Measurements from ENCODE around the gene CENPN. TPM values are rescaled to one million over a fixed set of nuclear protein-coding genes. Genes with fewer than 3 reads are reported as not detected.
A peak's percentile ranks its signal among the peaks of the same experiment; 100 is the strongest.

The CENPN gene
- total RNA-seq, 1 experiment from 2014 or later, result 78.6 TPM

DNA sequence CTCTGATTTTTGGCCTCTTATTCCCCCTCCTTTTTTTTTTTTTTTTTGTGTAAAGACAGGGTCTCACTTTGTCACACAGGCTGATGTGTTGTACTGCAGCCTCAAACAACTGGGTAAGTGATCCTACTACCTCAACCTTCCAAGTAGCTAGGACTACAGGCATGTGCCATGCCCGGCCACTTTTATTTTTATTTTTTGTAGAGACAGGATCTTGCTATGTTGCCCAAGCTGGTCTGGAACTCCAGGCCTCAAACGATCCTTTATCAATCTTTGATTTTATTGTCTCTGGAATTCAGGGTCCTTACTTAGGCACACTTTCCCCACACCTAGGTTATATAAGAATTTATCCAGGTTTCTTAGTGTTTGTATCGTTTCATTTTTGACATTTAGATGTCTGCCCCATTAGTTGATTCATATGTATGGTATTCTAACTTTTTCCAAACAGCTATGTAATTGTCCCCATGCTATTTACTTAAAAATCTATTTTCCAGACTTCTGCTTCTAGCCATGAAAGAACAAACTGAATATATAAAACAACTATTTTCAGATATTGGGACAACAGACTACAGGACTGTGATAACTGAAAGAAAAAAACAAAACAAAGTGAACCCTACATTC is 14.2 kb upstream of the CENPN start:
- H3K27me3 Mint-ChIP-seq (ENCODE audit: low read depth), result no peaks in the 10 kb centered on the region; the same call in 1 of the 2 replicates
- H2BK20ac ChIP-seq (ENCODE audit: low read depth, low read length, poor library complexity, severe bottlenecking), result no peak overlapping the region
- no peak overlapping the region for H2AFZ ChIP-seq (ENCODE audit: low read length)
- H2BK12ac ChIP-seq (ENCODE audit: insufficient read length, low read depth, low read length), result no peak overlapping the region
- H3K79me1 ChIP-seq (ENCODE audit: insufficient read depth, low read depth, low read length, poor library complexity, severe bottlenecking), result no peaks in the 10 kb centered on the region
- no peaks in the 10 kb centered on the region for H3K79me2 ChIP-seq (ENCODE audit: insufficient read depth, low read length)
- no peak overlapping the region for H2AK5ac ChIP-seq (ENCODE audit: insufficient read length, low read length)
- H3K27ac Mint-ChIP-seq, result peak overlapping the region in 1 of 3 experiments; percentile 13; a peak in 1 of 7 replicates
- H2BK120ac ChIP-seq (ENCODE audit: low read depth, low read length, poor library complexity, severe bottlenecking), result no peak overlapping the region
- H3K9me3 Mint-ChIP-seq, result no peaks in the 10 kb centered on the region
- no peaks in the 10 kb centered on the region for H4K20me1 ChIP-seq (ENCODE audit: control insufficient read depth, insufficient read depth, insufficient read length)
- peaks cover 3% of the 10 kb centered on the region; the same call in 1 of the 2 replicates for H3K4me1 ChIP-seq (ENCODE audit: insufficient read depth, low read length)
- no peak overlapping the region for H3K4ac ChIP-seq (ENCODE audit: low read depth, low read length)
- no peak overlapping the region for H3K27ac ChIP-seq (ENCODE audit: insufficient read length, low read depth, low read length)
- H2BK5ac ChIP-seq (ENCODE audit: insufficient read length, low read length), result no peak overlapping the region
- H3K23me2 ChIP-seq (ENCODE audit: insufficient read length, low read depth, low read length, poor library complexity, severe bottlenecking), result no peaks in the 10 kb centered on the region
- H3K4me2 ChIP-seq (ENCODE audit: insufficient read depth, insufficient read length, low read length), result no peak overlapping the region
- H3T11ph ChIP-seq (ENCODE audit: low read length), result no peak overlapping the region
- H3K4me3 Mint-ChIP-seq, result no peak overlapping the region
- H2BK15ac ChIP-seq (ENCODE audit: low read depth, low read length), result no peak overlapping the region
- H3K18ac ChIP-seq (ENCODE audit: insufficient read length, low read depth, low read length), result no peak overlapping the region
- H3K14ac ChIP-seq (ENCODE audit: insufficient read depth, low read length), result no peak overlapping the region
- H4K91ac ChIP-seq (ENCODE audit: insufficient read length, low read depth, low read length), result no peak overlapping the region
- H4K5ac ChIP-seq (ENCODE audit: insufficient read length, low read depth, low read length), result no peak overlapping the region
- WGBS (ENCODE audit: extremely low coverage, insufficient read length, low lambda C conversion rate), result no CpG with 5 or more reads among the region's 3 CpGs
- no peak overlapping the region for H3K9ac ChIP-seq (ENCODE audit: extremely low read depth, insufficient read length, low read length)
- H4K8ac ChIP-seq (replicated peaks; ENCODE audit: insufficient read length, low read depth, low read length), result no peak overlapping the region
- H3K9me3 ChIP-seq (ENCODE audit: control insufficient read depth, low read depth, low read length), result no peaks in the 10 kb centered on the region
- H3K4me1 Mint-ChIP-seq, result peaks cover 9 to 15% of the 10 kb centered on the region in 2 experiments
- no peak for DNase-seq
- peaks cover 3 to 14% (median 4%) of the 10 kb centered on the region in 3 experiments; a peak in 5 of 7 replicates for H3K36me3 Mint-ChIP-seq (ENCODE audit: insufficient read depth in 1 of 3, low read depth in 3 of 3)
- H3K23ac ChIP-seq (ENCODE audit: insufficient read length, low read depth, low read length), result no peak overlapping the region
- no peaks in the 10 kb centered on the region for H3K27me3 ChIP-seq (ENCODE audit: insufficient read depth, low read length)
- TF ChIP-seq, protein P1, sequence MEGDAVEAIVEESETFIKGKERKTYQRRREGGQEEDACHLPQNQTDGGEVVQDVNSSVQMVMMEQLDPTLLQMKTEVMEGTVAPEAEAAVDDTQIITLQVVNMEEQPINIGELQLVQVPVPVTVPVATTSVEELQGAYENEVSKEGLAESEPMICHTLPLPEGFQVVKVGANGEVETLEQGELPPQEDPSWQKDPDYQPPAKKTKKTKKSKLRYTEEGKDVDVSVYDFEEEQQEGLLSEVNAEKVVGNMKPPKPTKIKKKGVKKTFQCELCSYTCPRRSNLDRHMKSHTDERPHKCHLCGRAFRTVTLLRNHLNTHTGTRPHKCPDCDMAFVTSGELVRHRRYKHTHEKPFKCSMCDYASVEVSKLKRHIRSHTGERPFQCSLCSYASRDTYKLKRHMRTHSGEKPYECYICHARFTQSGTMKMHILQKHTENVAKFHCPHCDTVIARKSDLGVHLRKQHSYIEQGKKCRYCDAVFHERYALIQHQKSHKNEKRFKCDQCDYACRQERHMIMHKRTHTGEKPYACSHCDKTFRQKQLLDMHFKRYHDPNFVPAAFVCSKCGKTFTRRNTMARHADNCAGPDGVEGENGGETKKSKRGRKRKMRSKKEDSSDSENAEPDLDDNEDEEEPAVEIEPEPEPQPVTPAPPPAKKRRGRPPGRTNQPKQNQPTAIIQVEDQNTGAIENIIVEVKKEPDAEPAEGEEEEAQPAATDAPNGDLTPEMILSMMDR (conservative IDR thresholded peaks at IDR 0.05), result no peak
- H3K56ac ChIP-seq (ENCODE audit: insufficient read length, low read depth, low read length), result no peak overlapping the region
